Mesothelial cell of epicardium (in vitro differentiated cells): Measurements from ENCODE around the gene ANAPC5. TPM values are rescaled to one million over a fixed set of nuclear protein-coding genes. Genes with fewer than 3 reads are reported as not detected.
A peak's percentile ranks its signal among the peaks of the same experiment; 100 is the strongest.

Experiments used
- DNase-seq, 2 experiments: peaks; one replicate each; pipeline ENCODE4 v3.0.0; 2021; ENCODE audit warnings: low spot score in 2 of 2; ENCODE audit not compliant: unreplicated experiment in 2 of 2
- H3K27ac Mint-ChIP-seq: 2 replicates; pipeline ENCODE4 v1.8.0; 2021; ENCODE audit warnings: mixed read lengths
- H3K27me3 Mint-ChIP-seq: 2 replicates; pipeline ENCODE4 v1.8.0; 2021; ENCODE audit warnings: low read depth, mixed read lengths
- H3K36me3 Mint-ChIP-seq: 2 replicates; pipeline ENCODE4 v1.8.0; 2021; ENCODE audit warnings: mixed read lengths
- H3K4me1 Mint-ChIP-seq: 2 replicates; pipeline ENCODE4 v1.8.0; 2021; ENCODE audit warnings: mixed read lengths
- H3K4me3 Mint-ChIP-seq: 2 replicates; pipeline ENCODE4 v1.8.0; 2021; ENCODE audit warnings: mild to moderate bottlenecking, moderate library complexity, mixed read lengths
- H3K9me3 Mint-ChIP-seq: 2 replicates; pipeline ENCODE4 v1.8.0; 2021; ENCODE audit warnings: mixed read lengths
- total RNA-seq: library from RNA; stranded (reverse); gene quantifications from 3 replicates; pipeline ENCODE4 v1.2.1, GENCODE V29; 2021
- TF ChIP-seq, protein P1 (sequence below): fragments of 200-600 bp; sonication (generic); IDR thresholded peaks from one replicate; pipeline ENCODE4 v1.5.0; 2021; ENCODE audit warnings: antibody characterized with exemption; ENCODE audit not compliant: unreplicated experiment

The ANAPC5 gene
- total RNA-seq, 1 donor from 2014 or later, result 117 TPM

DNA sequence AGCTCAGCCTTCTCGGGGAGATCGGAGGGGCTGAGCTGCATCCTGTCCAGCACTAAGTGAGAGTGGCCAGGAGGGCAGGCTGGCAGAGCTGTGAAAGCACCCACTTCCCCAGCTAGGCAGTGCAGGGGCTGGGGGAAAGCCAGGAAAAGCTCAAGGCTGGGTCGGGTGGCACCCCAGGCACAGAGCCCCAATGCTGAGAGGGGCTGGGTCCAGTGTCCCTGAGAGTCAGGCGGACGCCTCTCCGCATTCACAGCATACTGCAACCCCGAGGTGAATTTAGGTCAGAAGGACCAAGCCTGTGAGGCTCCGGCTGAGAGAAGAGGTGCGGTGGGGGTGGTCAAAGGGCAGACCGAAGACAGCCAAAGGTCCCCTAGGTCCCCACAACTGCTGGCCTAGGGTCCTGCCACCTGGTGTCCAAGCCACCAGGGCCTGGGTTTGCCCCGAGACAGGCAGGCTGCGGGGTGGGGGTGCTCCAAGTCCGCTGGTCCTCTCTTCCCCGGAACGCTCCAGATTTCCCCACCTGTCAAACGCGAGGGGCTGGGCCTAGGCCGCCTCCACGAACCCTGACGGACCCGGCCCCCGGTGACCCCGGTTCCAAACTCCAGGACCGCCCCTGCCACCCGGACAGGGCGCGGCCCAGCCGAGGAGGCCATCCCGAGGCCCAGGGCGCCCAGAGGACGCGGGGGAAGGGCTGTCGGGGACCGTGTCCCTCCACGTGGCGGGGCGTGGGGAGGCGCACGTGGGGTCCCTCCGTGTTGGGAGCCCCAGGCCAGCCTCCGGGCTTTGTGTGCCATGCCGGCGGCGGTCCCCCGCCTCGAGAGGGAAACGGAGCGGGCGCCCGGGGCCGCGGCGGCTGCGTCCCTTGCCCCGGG is 56.2 kb downstream of the ANAPC5 start:
- H3K27me3 Mint-ChIP-seq, result no peaks in the 10 kb centered on the region
- H3K9me3 Mint-ChIP-seq, result no peaks in the 10 kb centered on the region
- H3K4me3 Mint-ChIP-seq, result peak overlapping the region; percentile 85
- DNase-seq, result peak in 1 of 2 experiments; percentile 46
- H3K27ac Mint-ChIP-seq, result peak overlapping the region; percentile 59
- TF ChIP-seq, protein P1, sequence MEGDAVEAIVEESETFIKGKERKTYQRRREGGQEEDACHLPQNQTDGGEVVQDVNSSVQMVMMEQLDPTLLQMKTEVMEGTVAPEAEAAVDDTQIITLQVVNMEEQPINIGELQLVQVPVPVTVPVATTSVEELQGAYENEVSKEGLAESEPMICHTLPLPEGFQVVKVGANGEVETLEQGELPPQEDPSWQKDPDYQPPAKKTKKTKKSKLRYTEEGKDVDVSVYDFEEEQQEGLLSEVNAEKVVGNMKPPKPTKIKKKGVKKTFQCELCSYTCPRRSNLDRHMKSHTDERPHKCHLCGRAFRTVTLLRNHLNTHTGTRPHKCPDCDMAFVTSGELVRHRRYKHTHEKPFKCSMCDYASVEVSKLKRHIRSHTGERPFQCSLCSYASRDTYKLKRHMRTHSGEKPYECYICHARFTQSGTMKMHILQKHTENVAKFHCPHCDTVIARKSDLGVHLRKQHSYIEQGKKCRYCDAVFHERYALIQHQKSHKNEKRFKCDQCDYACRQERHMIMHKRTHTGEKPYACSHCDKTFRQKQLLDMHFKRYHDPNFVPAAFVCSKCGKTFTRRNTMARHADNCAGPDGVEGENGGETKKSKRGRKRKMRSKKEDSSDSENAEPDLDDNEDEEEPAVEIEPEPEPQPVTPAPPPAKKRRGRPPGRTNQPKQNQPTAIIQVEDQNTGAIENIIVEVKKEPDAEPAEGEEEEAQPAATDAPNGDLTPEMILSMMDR, result no peak
- peaks cover 7% of the 10 kb centered on the region for H3K36me3 Mint-ChIP-seq
- H3K4me1 Mint-ChIP-seq, result peaks cover 11% of the 10 kb centered on the region

DNA sequence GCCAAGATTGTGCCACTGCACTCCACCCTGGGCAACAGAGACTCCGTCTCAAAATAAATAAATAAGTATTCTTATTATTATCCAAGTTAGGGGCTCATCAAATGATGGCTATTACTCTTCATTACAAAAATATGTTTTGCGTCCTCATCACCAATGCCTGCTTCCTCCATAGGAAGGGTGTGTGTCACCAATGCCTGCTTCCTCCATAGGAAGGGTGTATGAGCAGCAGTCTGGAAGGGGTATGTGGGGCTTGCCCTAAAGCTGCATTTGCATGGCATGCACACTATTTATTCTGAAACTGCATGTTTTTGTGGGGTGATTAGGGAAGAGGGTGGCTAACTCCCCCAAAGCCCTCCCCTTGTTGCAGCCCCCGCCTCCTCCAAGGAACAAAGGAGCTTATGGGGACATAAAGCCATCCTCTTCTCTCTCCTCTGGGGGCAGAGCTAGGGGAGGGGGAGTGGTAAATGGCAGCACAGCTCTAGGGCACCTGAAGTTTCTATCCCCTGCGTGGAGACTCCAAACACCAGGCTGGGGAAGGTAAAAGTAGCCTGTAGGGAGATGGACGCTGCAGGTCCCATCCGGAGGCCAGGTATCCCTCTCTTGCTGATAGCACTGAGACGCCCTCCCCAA is 57.0 kb downstream of the ANAPC5 start:
- no peak for DNase-seq
- TF ChIP-seq, protein P1, result no peak
- peaks cover 11% of the 10 kb centered on the region for H3K4me1 Mint-ChIP-seq
- peaks cover 7% of the 10 kb centered on the region for H3K36me3 Mint-ChIP-seq
- H3K4me3 Mint-ChIP-seq, result peak overlapping the region; percentile 85
- peak overlapping the region; percentile 59 for H3K27ac Mint-ChIP-seq
- H3K27me3 Mint-ChIP-seq, result no peaks in the 10 kb centered on the region
- no peaks in the 10 kb centered on the region for H3K9me3 Mint-ChIP-seq

DNA sequence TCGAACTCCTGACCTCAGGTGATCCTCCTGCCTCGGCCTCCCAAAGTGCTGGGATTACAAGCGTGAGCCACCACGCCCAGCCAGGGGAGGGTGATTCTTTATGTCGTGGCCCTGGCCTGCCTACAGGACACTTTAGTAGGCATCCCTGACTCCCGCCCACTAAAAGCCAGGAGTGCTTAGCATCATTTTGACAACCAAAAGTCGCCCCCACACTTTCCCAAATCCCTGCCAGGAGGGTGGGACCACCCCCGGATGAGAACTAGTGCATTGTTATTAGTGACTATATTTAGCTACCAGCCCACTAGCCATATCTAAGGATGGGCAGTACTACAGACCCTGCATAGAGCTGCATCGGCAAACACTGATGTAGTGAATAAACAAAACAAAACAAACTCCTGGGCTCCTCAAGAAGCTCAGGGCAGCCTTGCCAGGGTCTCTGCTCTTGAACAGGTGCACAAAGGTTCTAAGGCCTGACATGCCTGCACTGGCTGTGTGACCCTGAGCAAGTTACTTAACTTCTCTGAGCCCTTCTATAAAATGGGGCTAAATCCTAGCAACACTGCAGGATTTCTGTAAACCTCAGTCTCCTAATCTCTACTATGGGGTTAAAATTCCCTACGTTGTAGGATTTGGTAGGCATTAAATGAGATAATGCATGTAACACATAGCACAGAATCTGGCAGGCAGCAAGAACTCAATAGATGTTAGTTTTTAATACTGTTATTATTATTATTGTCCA is 57.9 kb downstream of the ANAPC5 start:
- TF ChIP-seq, protein P1, result no peak
- Mint-ChIP-seq H3K27ac (no peak overlapping the region), H3K4me1 (peaks cover 11% of the 10 kb centered on the region), H3K4me3 (no peak overlapping the region), H3K27me3 (no peaks in the 10 kb centered on the region), H3K9me3 (no peaks in the 10 kb centered on the region), H3K36me3 (peaks cover 10% of the 10 kb centered on the region)
- DNase-seq, result no peak

DNA sequence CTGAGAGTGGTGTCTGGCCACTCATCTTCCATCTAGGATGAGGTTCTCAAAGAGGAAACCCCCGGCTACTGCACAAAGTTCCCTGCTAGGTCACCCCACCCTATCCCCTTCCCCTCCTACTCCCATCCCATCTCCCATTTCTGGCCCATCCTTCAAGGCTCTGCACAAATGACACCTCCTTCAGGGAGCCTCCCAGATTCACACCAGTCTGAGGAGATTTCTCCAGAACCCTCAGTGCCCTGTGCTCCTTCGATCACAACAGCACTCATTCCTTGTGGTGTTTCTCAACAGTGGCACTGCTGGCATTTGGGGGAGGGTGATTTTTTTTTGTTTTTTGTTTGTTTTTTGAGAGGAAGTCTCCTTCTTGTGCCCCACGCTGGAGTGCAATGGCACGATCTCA is 58.6 kb downstream of the ANAPC5 start:
- no peak overlapping the region for H3K27ac Mint-ChIP-seq
- H3K4me1 Mint-ChIP-seq, result peaks cover 11% of the 10 kb centered on the region
- H3K36me3 Mint-ChIP-seq, result peaks cover 10% of the 10 kb centered on the region
- TF ChIP-seq, protein P1, result no peak
- DNase-seq, result no peak
- no peaks in the 10 kb centered on the region for H3K27me3 Mint-ChIP-seq
- H3K9me3 Mint-ChIP-seq, result no peaks in the 10 kb centered on the region
- no peak overlapping the region for H3K4me3 Mint-ChIP-seq

DNA sequence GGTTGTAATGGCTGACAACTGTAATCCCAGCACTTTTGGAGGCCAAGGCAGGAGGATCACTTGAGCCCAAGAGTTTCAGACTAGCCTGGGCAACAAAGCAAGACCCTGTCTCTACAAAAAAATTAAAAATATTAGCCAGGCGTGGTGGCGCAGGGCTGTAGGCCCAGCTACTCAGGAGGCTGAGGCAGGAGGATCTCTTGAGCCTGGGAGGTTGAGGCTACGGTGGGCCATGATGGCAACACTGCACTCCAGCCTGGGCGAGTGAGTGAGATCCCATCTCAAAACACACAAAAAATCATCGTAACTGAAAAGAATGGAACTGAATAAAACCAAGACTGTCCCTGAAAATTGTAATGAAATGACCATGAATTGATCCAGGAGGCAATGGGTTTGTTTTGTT is 61.8 kb downstream of the ANAPC5 start:
- Mint-ChIP-seq H3K27me3 (no peaks in the 10 kb centered on the region), H3K36me3 (peaks cover 10% of the 10 kb centered on the region), H3K4me3 (no peak overlapping the region), H3K4me1 (peaks cover 4% of the 10 kb centered on the region), H3K27ac (no peak overlapping the region), H3K9me3 (no peaks in the 10 kb centered on the region)
- TF ChIP-seq, protein P1, result no peak
- no peak for DNase-seq
